HepG2 (cell line): ENCODE measurements around the gene FCER1G.

Source experiments
- ATF1 ChIP-seq: IDR thresholded peaks from 2 replicates; pipeline ENCODE4 v1.6.1; 2016; ENCODE audit warnings: mild to moderate bottlenecking, control low read depth
- CREM ChIP-seq, 2 experiments: sonication (generic) in 1 of 2; formaldehyde crosslinking in 1 of 2; IDR thresholded peaks; 2 replicates each; pipeline versions ENCODE4 v1.4.0 to v1.6.1; 2016 to 2020; ENCODE audit warnings: antibody characterized with exemption in 1 of 2, mild to moderate bottlenecking in 1 of 2, missing genetic modification reagents in 1 of 2
- HDAC2 ChIP-seq: sonication (generic); formaldehyde crosslinking; IDR thresholded peaks from 2 replicates; pipeline ENCODE4 v1.4.0; 2020; ENCODE audit warnings: missing genetic modification reagents
- POLR2A ChIP-seq, 2 experiments: IDR thresholded peaks; 2 replicates each; pipeline ENCODE4 v1.6.1; 2011; ENCODE audit warnings: low read depth in 2 of 2, low read length in 2 of 2, mild to moderate bottlenecking in 1 of 2, moderate library complexity in 1 of 2; ENCODE audit not compliant: insufficient read depth in 1 of 2
- SMYD3 ChIP-seq: sonication (generic); formaldehyde crosslinking; IDR thresholded peaks from 2 replicates; pipeline ENCODE4 v1.8.1; 2023; ENCODE audit warnings: mild to moderate bottlenecking, missing genetic modification reagents
- ZNF598 ChIP-seq: sonication (generic); formaldehyde crosslinking; IDR thresholded peaks from 2 replicates; pipeline ENCODE4 v1.5.1; 2020; ENCODE audit warnings: mild to moderate bottlenecking, missing genetic modification reagents, borderline replicate concordance
- ZNF629 ChIP-seq: sonication (generic); formaldehyde crosslinking; conservative IDR thresholded peaks from 2 replicates; pipeline ENCODE4 v1.5.0; 2020; ENCODE audit warnings: missing genetic modification reagents

DNA sequence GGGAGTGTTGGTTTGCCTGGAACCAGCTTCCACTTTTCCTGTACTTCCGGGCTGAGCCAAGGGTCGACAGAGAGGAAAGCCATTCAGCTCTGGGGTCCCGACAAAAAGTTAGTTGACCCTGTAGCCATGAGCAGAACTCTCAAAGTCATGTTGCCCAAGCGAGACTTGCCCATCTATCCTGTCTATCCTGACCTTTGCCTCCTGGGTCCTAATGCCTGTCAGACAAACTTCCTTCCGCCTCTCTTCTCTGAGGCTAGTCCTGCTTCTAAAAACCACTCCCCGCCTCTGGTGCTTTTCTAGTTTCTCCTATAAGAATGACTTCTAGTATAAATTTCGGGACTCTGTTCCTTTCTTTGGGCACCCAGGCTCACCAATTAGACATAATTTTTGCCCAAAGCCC, 35.7 kb downstream of the FCER1G start:
- TF ChIP-seq ZNF629 (no peak), ATF1 (no peak), SMYD3 (CRISPR knock-in tag) (no peak), ZNF598 (CRISPR knock-in tag) (no peak), HDAC2 (CRISPR knock-in tag) (no peak), CREM (IDR thresholded peaks at IDR 0.05) (no peak), CREM (CRISPR knock-in tag; IDR thresholded peaks at IDR 0.05) (no peak), POLR2A (IDR thresholded peaks at IDR 0.05; ENCODE audit: insufficient read depth in 1 of 2, low read depth in 2 of 2, low read length in 2 of 2) (no peak)
